Measurements from ENCODE around the gene CTTN.
A peak's percentile ranks its signal among the peaks of the same experiment; 100 is the strongest.

The CTTN gene

GRCh38 chr11:70397983-70398833, at the start of gene CTTN:
Gene CTTN (plus strand): TSS chr11:70398529. CDS start chr11:70407298, 8,769 bp downstream.
- peak; percentile 46 to 78 (median 66) for DNase-seq (ENCODE audit: low read depth in 4 of 4, low spot score in 1 of 4)

- DNase-seq (ENCODE audit: low read depth in 4 of 4, low spot score in 1 of 4), result no peak
Measured at GRCh38 chr11:70348608-70349007, 49.7 kb upstream of the CTTN start.

GRCh38 chr11:70351646-70352045, 46.7 kb upstream of the CTTN start:
- no peak for DNase-seq (ENCODE audit: low read depth in 4 of 4, low spot score in 1 of 4)

DNA sequence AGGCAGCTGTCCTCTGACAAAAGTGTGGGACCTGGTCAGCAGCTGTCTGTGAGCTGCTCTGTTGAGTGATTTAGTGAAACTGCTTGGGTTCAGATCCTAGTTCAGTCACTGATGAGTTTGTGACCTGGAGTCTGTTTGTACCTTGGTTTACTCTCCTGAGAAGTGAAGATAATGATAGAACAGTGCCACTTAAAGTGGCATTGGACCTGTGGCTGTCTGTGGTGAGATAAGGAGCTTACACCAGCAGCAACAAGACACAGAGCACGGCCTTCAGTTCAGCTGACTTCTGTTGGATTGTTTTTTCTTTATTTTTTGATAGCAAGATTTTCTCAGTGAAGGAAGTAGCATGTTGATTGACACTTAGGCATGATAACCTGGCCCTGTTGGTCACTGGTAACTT, 46.2 kb upstream of the CTTN start:
- no peak for DNase-seq (ENCODE audit: low read depth in 4 of 4, low spot score in 1 of 4)

DNA sequence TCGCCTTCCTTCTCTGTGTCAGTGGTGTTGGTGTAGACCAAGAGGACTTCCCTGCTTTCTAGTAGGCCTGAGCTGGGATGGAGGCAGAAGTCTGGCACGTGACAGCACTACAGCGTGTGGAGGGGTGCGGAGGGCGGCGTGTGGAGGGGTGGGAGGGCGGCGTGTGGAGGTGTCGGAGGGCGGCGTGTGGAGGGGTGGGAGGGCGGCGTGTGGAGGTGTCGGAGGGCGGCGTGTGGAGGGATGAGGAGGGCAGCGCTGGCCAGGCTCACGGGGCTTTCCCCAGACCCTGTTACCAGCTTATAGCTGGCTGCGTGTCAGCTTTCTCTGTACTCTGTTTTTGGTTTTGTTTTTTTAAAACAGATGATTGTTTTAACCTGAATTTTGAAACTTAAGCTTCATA, 45.7 kb upstream of the CTTN start:
- DNase-seq (ENCODE audit: low read depth in 4 of 4, low spot score in 1 of 4), result no peak

GRCh38 chr11:70353329-70353728, 45.0 kb upstream of the CTTN start:
- DNase-seq (ENCODE audit: low read depth in 4 of 4, low spot score in 1 of 4), result no peak

DNA sequence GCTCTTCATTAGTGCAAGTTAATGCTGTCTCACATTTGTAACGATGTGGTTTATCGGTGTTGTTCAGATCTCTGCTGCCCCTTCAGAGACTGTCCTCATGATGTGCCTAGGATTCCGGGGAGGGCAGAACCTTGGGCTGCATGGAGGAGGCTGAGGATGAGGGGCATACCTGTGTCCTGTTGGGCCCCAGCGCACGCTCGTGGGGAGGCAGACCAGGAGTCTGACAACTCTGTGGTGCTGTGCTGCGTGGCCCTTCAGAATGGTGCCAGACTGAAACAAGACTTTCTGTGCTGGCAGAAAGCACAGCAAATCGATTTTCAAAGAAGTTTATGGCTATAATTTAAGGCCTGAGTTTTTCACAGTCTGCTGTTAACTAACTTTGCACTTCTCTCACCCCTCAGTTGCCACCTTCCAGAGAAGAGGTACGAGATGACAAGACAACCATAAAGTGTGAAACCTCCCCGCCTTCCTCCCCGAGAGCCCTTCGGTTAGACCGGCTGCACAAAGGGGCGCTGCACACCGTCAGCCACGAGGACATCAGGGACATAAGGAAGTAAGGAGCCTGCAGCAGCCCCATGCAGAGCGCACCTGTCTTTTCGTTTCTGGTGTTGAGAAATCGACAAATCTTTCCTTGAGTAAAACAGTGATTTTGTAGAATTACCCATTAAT, 44.3 kb upstream of the CTTN start:
- no peak for DNase-seq (ENCODE audit: low read depth in 4 of 4, low spot score in 1 of 4)

DNA sequence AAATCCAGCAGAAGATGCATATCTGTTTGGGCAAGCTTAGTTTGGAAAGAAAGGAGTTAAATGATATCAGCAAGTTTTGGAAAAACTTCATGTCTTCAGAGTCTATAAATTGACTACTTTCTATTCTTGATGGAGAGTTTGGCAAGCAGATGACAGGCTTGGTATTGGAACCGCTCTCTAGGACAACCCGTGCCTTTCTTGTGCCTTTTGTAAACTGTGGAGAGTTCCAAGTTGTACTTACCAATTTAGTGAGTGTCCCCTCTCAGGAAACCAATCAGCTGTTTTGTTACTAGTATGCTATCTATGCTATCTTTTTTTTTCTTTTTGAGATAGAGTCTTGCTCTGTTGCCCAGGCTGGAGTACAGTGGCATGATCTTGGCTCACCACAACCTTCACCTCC, 43.7 kb upstream of the CTTN start:
- DNase-seq (ENCODE audit: low read depth in 4 of 4, low spot score in 1 of 4), result no peak

GRCh38 chr11:70358753-70359152, 39.6 kb upstream of the CTTN start:
- no peak for DNase-seq (ENCODE audit: low read depth in 4 of 4, low spot score in 1 of 4)

- no peak for DNase-seq (ENCODE audit: low read depth in 4 of 4, low spot score in 1 of 4)
Measured at GRCh38 chr11:70359451-70360205, 38.7 kb upstream of the CTTN start.

- no peak for DNase-seq (ENCODE audit: low read depth in 4 of 4, low spot score in 1 of 4)
Measured at GRCh38 chr11:70360211-70360610, 38.1 kb upstream of the CTTN start.

- no peak for DNase-seq (ENCODE audit: low read depth in 4 of 4, low spot score in 1 of 4)
Measured at GRCh38 chr11:70364178-70364577, 34.2 kb upstream of the CTTN start.

DNA sequence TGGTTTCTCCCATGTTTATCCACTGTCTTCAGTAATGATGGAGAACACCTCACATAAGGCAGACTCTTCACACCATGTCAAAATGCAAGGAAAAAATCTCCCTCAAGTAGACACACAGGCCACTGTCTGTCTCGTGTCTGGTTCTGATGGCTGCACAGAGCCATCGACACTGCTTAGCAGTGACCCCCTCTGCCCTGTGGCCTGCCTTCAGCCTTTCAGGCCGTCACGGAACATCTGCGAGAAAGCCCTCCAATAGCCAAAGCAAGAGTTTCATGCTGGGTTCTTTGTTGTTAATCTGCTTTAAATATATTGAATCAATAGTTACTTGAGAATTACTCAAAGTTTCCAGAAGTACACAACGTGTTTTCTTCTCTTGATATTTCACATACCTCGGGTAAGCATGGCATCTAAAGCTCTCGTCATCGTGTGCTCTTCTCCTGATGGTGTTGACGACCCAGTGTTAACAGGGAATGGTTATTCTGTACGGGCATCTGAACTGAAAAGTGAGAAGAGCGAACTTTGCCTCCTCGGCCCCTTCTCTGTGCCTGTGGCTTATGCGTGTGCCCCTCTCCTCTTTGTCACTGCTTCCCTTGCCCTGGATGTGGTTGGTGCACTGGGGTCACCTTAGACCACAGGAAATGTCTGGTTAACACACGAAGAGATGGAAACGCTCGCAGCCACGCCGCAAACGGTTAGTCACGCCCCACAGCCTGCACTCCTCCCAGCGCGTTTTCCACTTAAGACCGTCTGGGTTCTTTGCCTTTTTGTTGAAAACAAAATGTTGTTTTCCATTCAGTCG, 33.4 kb upstream of the CTTN start:
- peak; percentile 21 to 69 (median 42) for DNase-seq (ENCODE audit: low read depth in 4 of 4, low spot score in 1 of 4)

- DNase-seq (ENCODE audit: low read depth in 4 of 4, low spot score in 1 of 4), result no peak
Measured at GRCh38 chr11:70365544-70365927, 32.8 kb upstream of the CTTN start.

DNA sequence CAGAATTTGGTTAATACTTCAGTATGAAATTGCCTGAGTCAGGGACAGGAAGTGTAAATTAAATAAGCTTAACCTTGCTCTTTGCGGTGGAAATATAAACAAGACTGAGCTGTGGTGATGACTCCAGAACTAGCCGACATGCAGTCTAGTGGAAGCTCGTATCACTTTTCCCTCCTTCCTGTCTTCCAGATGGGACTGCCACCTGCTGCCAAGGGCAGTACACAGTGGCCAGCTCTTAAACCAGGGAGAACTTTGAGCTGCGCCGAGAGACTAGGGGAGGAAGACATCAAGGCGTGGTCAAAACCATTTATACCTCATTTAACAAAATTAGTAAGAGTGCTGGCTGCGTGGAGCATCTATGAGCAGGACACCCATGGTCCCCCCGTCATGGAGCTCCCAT, 31.3 kb upstream of the CTTN start:
- no peak for DNase-seq (ENCODE audit: low read depth in 4 of 4, low spot score in 1 of 4)

DNA sequence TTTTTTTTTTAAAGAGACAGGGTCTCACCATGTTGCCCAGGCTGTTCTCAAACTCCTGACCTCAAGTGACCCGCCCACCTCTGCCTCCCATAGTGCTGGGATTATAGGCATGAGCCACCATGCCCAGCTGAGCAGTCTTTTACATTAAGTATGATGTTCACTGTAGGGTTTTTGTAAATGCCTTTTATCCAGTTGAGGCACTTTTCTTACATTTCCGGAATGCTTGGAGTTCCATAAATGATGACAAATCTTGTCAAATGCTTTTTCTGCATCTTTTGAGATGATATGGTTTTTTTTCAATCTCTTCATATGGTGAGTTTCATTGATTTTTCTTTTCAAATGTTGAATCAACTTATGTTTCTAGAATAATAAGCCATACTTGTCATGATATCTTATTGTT, 29.4 kb upstream of the CTTN start:
- no peak for DNase-seq (ENCODE audit: low read depth in 4 of 4, low spot score in 1 of 4)

GRCh38 chr11:70371241-70371640, 27.1 kb upstream of the CTTN start:
- DNase-seq (ENCODE audit: low read depth in 4 of 4, low spot score in 1 of 4), result no peak

DNA sequence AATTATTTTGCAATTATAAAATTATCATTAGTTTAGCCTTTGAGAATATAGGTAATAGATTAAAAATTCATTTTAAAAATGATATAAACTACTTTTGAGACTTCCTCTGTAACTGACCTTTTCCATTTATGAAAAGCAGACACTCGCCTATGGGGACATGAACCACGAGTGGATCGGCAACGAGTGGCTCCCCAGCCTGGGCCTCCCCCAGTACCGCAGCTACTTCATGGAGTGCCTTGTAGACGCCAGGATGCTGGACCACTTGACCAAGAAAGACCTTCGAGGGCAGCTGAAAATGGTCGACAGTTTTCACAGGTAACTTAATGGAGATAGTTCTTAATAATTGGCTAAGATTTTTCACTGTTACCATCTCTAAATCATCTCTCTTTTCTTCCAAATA, 26.3 kb upstream of the CTTN start:
- no peak for DNase-seq (ENCODE audit: low read depth in 4 of 4, low spot score in 1 of 4)

DNA sequence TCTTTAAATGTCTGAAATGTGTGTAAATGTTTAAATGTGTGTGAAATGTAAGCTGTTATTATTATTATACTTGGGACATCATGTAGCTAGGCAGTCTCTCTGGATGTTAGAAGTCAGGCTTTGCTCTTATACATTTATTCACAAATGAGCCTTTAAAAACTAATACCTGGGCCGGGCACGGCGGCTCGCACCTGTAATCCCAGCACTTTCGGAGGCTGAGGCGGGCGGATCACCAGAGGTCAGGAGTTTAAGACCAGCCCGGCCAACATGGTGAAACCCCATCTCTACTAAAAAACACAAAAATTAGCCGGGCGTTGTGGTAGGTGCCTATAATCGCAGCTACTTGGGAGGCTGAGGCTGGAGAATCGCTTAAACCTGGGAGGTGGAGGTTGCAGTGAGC, 21.7 kb upstream of the CTTN start:
- DNase-seq (ENCODE audit: low read depth in 4 of 4, low spot score in 1 of 4), result no peak

GRCh38 chr11:70377645-70378044, 20.7 kb upstream of the CTTN start:
- DNase-seq (ENCODE audit: low read depth in 4 of 4, low spot score in 1 of 4), result no peak

DNA sequence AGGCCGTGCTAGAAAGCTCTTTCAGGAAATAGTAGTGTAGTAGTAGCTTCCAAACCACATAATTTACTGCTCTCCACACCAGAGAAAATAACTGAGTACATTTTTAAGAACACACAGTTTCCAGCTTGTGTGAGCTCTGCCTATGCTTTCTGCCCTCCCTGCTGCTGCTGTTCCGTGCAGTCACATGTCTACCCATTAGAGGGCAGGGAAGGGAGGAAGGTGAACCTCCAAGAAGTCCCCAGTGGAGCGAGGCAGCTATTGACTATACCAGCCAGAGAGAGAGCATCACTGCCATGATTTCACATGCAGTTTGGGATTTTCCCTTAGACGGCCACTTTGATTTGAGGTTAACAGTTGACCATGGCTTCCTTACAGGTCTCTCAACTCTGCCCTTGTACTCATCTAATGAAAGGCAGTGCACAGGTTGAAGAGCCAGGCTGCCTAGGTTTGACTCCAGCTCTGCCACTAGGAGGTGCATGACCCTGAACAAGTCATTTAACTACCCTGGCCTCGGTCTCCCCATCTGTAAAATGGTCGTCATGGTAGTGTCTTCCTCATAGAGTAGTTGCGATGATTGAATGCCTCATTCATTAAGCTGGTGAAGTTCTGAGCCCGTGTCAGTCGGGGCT, 19.7 kb upstream of the CTTN start:
- DNase-seq (ENCODE audit: low read depth in 4 of 4, low spot score in 1 of 4), result no peak
